Neural progenitor cell (in vitro differentiated cells): ENCODE results near the gene MSX2. TPM values are rescaled to one million over a fixed set of nuclear protein-coding genes. Genes with fewer than 3 reads are reported as not detected.

Source experiments
- DNase-seq: peaks from one replicate; pipeline ENCODE4 v3.0.0-alpha.2; 2016; ENCODE audit warnings: low spot score
- H2AFZ ChIP-seq: fragments of 200-600 bp; sonication (generic); replicated peaks from 2 replicates; pipeline ENCODE4 v1.6.1; 2016; ENCODE audit warnings: antibody characterized with exemption
- H3F3A ChIP-seq: fragments of 200-600 bp; sonication (generic); 2 replicates; pipeline ENCODE4 v1.6.1; 2016; ENCODE audit warnings: antibody characterized with exemption, low read depth
- H3K27ac ChIP-seq: fragments of 200-600 bp; sonication (generic); 2 replicates; pipeline ENCODE4 v1.5.1; 2016; ENCODE audit warnings: mild to moderate bottlenecking
- H3K27me3 ChIP-seq: fragments of 200-600 bp; sonication (generic); 2 replicates; pipeline ENCODE4 v1.6.1; 2016; ENCODE audit warnings: mild to moderate bottlenecking, moderate library complexity
- H3K36me3 ChIP-seq: fragments of 200-600 bp; sonication (generic); 2 replicates; pipeline ENCODE4 v1.5.1; 2016
- H3K4me1 ChIP-seq: fragments of 200-600 bp; sonication (generic); 2 replicates; pipeline ENCODE4 v1.6.1; 2016; ENCODE audit warnings: mixed run types
- H3K4me2 ChIP-seq: fragments of 200-600 bp; sonication (generic); 2 replicates; pipeline ENCODE4 v1.6.1; 2016
- H3K4me3 ChIP-seq: fragments of 200-600 bp; sonication (generic); 2 replicates; pipeline ENCODE4 v1.5.1; 2016
- H3K79me2 ChIP-seq: fragments of 200-600 bp; sonication (generic); 2 replicates; pipeline ENCODE4 v1.6.1; 2016; ENCODE audit warnings: low read depth
- H3K9ac ChIP-seq: fragments of 200-600 bp; sonication (generic); 2 replicates; pipeline ENCODE4 v1.6.1; 2016
- H3K9me3 ChIP-seq: fragments of 200-600 bp; sonication (generic); 2 replicates; pipeline ENCODE4 v1.5.1; 2016; ENCODE audit warnings: low read depth
- H4K20me1 ChIP-seq: fragments of 200-600 bp; sonication (generic); 2 replicates; pipeline ENCODE4 v1.6.1; 2016; ENCODE audit warnings: low read depth
- H3K27ac Mint-ChIP-seq: 3 replicates; pipeline ENCODE4 v1.8.0; 2021; ENCODE audit warnings: mixed read lengths
- H3K27me3 Mint-ChIP-seq: 2 replicates; pipeline ENCODE4 v1.8.0; 2022; ENCODE audit warnings: low read depth, mild to moderate bottlenecking, inconsistent platforms, moderate library complexity, mixed read lengths; ENCODE audit not compliant: insufficient read depth
- H3K36me3 Mint-ChIP-seq: 3 replicates; pipeline ENCODE4 v1.8.0; 2021; ENCODE audit warnings: mixed read lengths
- H3K4me1 Mint-ChIP-seq: 3 replicates; pipeline ENCODE4 v1.8.0; 2021; ENCODE audit warnings: mixed read lengths
- H3K4me3 Mint-ChIP-seq: 3 replicates; pipeline ENCODE4 v1.8.0; 2021; ENCODE audit warnings: mild to moderate bottlenecking, moderate library complexity, mixed read lengths
- H3K9me3 Mint-ChIP-seq: 3 replicates; pipeline ENCODE4 v1.8.0; 2020; ENCODE audit warnings: mixed read lengths
- EZH2 ChIP-seq: fragments of 200-600 bp; sonication (generic); IDR thresholded peaks from 2 replicates; pipeline ENCODE4 v1.6.1; 2017; ENCODE audit warnings: antibody characterized with exemption, mild to moderate bottlenecking, moderate library complexity
- EZH2phosphoT487 ChIP-seq: fragments of 200-600 bp; sonication (generic); IDR thresholded peaks from 2 replicates; pipeline ENCODE4 v1.6.1; 2017; ENCODE audit warnings: antibody characterized with exemption
- total RNA-seq: library from RNA; depleted of rRNA; stranded (reverse); fragments of >200 nt; gene quantifications from 2 replicates; pipeline ENCODE4 v1.2.3, GENCODE V29; 2015; ENCODE audit warnings: low replicate concordance
- TF ChIP-seq, protein P1 (sequence below): fragments of 200-600 bp; sonication (generic); IDR thresholded peaks from 2 replicates; pipeline ENCODE4 v1.5.1; 2017; ENCODE audit warnings: antibody characterized with exemption, mild to moderate bottlenecking

Gene MSX2
- total RNA-seq, 1 donor from 2014 or later: 0.30 TPM

DNA sequence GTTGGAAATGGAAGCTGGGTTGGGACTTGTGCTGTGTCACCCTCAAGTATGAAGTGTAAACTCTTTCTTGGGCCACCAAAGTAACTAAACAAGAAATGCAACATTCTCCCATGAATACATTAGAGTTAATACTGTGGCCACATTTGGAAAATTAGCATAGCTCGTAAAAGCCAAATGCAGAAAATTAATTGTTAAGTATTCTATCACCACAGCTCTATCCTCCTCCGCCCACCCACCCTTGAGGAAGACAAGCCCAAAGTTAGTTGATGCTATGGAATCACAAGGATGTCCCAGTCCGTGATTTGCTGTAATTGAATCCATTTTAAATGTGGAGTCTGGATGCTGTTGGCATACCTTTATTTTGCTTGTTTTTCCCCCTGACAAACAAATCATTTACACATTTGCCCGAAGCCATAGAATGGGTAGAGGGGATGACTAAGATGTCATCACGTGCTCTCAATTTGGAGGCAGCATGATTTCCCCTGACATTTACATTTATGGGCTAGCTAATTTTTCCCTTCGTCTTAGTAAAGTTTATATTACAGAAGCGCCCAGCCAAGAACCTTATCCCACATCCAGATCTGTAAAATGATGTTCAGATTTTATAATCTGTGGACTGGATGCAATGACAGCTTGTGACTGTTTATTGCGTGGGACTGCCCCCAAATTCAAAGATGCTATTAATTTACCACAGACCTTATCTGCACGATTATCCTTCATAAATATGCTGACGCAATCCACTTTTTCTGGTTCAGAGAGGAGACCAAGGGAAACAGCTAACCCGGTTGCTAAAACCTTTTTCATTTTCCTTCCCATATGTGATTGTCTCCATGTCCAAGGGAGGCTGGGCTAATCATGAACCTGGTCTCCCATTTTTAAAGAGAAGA lies 3.7 kb downstream of the MSX2 start:
- TF ChIP-seq EZH2phosphoT487: no peak
- peak; percentile 67 for TF ChIP-seq EZH2
- peaks cover 66% of the 10 kb centered on the region for H3K27me3 Mint-ChIP-seq
- Histone ChIP-seq H3K4me1 (peaks cover 32% of the 10 kb centered on the region), H3K4me2 (no peak overlapping the region), H3K27me3 (peaks cover 99% of the 10 kb centered on the region), H3K9me3 (no peaks in the 10 kb centered on the region), H3K36me3 (no peaks in the 10 kb centered on the region), H3K9ac (no peak overlapping the region), H3K27ac (no peak overlapping the region), H3K79me2 (no peaks in the 10 kb centered on the region), H2AFZ (no peak overlapping the region), H3K4me3 (no peak overlapping the region), H3F3A (peaks cover 34% of the 10 kb centered on the region), H4K20me1 (peaks cover 71% of the 10 kb centered on the region)
- no peaks in the 10 kb centered on the region for H3K9me3 Mint-ChIP-seq
- DNase-seq: no peak
- H3K27ac Mint-ChIP-seq: no peak overlapping the region
- H3K4me3 Mint-ChIP-seq: peak overlapping the region; percentile 88
- H3K4me1 Mint-ChIP-seq: peaks cover 76% of the 10 kb centered on the region
- peaks cover 34% of the 10 kb centered on the region for H3K36me3 Mint-ChIP-seq

DNA sequence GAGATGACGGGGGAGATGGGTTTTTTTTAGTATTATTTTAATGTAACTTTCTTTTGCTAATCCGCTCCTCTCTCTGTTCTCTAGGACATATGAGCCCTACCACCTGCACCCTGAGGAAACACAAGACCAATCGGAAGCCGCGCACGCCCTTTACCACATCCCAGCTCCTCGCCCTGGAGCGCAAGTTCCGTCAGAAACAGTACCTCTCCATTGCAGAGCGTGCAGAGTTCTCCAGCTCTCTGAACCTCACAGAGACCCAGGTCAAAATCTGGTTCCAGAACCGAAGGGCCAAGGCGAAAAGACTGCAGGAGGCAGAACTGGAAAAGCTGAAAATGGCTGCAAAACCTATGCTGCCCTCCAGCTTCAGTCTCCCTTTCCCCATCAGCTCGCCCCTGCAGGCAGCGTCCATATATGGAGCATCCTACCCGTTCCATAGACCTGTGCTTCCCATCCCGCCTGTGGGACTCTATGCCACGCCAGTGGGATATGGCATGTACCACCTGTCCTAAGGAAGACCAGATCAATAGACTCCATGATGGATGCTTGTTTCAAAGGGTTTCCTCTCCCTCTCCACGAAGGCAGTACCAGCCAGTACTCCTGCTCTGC lies 4.8 kb downstream of the MSX2 start:
- Histone ChIP-seq H3K4me3 (peak overlapping the region; percentile 38), H3F3A (peaks cover 30% of the 10 kb centered on the region), H3K9me3 (no peaks in the 10 kb centered on the region), H2AFZ (no peak overlapping the region), H4K20me1 (peaks cover 74% of the 10 kb centered on the region), H3K79me2 (no peaks in the 10 kb centered on the region), H3K4me2 (peak overlapping the region; percentile 76), H3K9ac (no peak overlapping the region), H3K36me3 (no peaks in the 10 kb centered on the region), H3K27me3 (peaks cover 99% of the 10 kb centered on the region), H3K27ac (no peak overlapping the region), H3K4me1 (peaks cover 35% of the 10 kb centered on the region)
- H3K36me3 Mint-ChIP-seq: peaks cover 34% of the 10 kb centered on the region
- peak; percentile 71 for DNase-seq
- H3K4me1 Mint-ChIP-seq: peaks cover 77% of the 10 kb centered on the region
- H3K27me3 Mint-ChIP-seq: peaks cover 59% of the 10 kb centered on the region
- no peaks in the 10 kb centered on the region for H3K9me3 Mint-ChIP-seq
- TF ChIP-seq EZH2 (peak; percentile 26), EZH2phosphoT487 (no peak)
- no peak overlapping the region for H3K27ac Mint-ChIP-seq
- H3K4me3 Mint-ChIP-seq: peak overlapping the region; percentile 88

DNA sequence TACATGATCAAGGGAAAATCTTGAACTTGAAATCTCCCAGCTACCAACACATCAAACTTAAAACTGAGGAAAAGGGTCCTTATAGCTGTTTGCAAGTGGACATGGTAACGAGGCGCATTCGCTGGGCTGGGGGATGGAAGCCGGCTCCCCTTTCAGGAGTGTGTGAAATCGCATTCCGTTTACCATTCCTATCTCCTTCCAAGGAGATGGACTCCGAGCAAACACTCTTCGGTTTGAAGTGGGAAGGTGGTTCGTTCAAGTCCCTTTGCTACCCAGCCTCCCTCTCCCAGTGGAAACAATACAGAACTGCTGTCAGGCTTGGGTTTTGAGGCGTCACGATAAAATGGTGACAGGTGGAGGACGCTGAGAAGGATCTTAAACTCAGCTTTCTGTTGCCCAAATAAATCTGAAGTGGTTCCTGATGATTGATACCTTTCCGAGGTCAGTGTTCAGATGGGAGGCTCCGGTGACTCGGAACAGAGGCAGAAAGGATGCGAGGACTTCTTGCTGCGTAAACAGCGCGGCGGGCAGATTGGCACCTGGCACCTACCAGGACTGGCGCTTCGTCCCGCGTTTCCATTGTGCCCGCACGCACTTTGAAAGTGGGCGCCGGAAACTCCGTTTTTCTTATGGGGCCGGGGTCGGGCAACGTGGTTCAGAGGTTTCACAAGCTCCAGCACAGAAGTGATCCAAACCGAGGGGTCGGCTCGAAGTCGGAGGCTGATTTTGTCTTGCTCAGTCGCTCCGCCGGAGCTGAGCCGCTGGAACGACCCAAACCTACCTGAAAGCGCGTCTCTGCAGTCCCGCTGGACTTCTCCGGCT lies 7.0 kb downstream of the MSX2 start:
- H3K27me3 ChIP-seq: peaks cover 100% of the 10 kb centered on the region
- H3K4me1 ChIP-seq: peaks cover 45% of the 10 kb centered on the region
- peaks cover 43% of the 10 kb centered on the region for H3F3A ChIP-seq
- DNase-seq: peak; percentile 63
- H3K4me2 ChIP-seq: peak overlapping the region; percentile 91
- H3K36me3 ChIP-seq: no peaks in the 10 kb centered on the region
- no peaks in the 10 kb centered on the region for H3K9me3 ChIP-seq
- peak overlapping the region; percentile 13 for H2AFZ ChIP-seq
- H3K27ac ChIP-seq: no peak overlapping the region
- Mint-ChIP-seq H3K9me3 (no peaks in the 10 kb centered on the region), H3K27me3 (peaks cover 49% of the 10 kb centered on the region), H3K4me3 (peak overlapping the region; percentile 75), H3K27ac (no peak overlapping the region), H3K4me1 (peaks cover 91% of the 10 kb centered on the region), H3K36me3 (peaks cover 27% of the 10 kb centered on the region)
- H3K79me2 ChIP-seq: no peaks in the 10 kb centered on the region
- TF ChIP-seq, protein P1, sequence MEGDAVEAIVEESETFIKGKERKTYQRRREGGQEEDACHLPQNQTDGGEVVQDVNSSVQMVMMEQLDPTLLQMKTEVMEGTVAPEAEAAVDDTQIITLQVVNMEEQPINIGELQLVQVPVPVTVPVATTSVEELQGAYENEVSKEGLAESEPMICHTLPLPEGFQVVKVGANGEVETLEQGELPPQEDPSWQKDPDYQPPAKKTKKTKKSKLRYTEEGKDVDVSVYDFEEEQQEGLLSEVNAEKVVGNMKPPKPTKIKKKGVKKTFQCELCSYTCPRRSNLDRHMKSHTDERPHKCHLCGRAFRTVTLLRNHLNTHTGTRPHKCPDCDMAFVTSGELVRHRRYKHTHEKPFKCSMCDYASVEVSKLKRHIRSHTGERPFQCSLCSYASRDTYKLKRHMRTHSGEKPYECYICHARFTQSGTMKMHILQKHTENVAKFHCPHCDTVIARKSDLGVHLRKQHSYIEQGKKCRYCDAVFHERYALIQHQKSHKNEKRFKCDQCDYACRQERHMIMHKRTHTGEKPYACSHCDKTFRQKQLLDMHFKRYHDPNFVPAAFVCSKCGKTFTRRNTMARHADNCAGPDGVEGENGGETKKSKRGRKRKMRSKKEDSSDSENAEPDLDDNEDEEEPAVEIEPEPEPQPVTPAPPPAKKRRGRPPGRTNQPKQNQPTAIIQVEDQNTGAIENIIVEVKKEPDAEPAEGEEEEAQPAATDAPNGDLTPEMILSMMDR: no peak
- TF ChIP-seq EZH2phosphoT487 (peak; percentile 90), EZH2 (peak; percentile 98)
- peaks cover 71% of the 10 kb centered on the region for H4K20me1 ChIP-seq
- peak overlapping the region; percentile 40 for H3K4me3 ChIP-seq
- H3K9ac ChIP-seq: no peak overlapping the region
